NCI-H2196 (cell line): ENCODE measurements around the gene ZBTB48.

ENCODE experiments used
- DNase-seq: peaks from one replicate; lab custom pipeline; 2025; ENCODE audit not compliant: unreplicated experiment; lab: John Stamatoyannopoulos, UW

The ZBTB48 gene

DNA sequence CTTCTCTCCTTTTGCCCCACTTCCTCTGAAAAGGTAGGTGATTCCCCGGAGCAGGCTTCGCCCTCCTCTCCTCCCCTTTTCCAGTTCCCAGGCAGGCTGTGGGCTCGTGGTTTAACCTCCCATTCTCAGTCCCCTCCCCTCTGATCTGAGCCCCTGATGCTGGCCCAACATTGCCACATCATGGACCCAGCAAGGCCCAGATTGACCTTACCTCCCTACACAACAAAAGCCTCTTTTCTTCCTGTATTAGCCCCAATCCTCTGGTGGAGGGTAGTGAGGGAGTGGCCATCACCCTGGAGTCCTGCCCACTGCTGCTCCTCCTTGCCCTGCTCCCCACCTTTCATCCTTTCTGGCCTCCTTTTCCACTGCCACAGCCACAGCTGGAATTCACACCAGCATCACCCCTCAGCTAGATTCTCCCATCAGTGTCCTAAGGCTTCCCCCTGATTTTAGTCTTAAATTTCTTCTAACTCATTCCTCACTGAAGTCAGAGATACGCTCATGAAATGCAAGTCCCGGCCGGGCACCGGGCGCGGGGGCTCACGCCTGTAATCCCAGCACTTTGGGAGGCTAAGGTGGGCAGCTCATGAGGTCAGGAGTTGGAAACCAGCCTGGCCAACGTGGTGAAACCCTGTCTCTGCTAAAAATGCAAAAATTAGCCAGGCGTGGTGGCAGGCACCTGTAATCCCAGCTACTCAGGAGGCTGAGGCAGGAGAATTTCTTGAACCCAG, 7.0 kb upstream of the ZBTB48 start:
- DNase-seq, result no peak

GRCh38 chr1:6574025-6574620, 5.7 kb upstream of the ZBTB48 start:
- no peak for DNase-seq

DNA sequence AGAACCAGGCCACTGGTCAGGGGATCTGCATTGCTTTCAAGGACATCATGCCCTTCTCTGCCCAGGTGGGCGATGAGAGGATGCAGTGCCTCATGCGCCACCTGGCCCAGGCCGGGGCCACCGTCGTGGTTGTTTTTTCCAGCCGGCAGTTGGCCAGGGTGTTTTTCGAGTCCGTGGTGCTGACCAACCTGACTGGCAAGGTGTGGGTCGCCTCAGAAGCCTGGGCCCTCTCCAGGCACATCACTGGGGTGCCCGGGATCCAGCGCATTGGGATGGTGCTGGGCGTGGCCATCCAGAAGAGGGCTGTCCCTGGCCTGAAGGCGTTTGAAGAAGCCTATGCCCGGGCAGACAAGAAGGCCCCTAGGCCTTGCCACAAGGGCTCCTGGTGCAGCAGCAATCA, 5.0 kb upstream of the ZBTB48 start:
- DNase-seq, result no peak

DNA sequence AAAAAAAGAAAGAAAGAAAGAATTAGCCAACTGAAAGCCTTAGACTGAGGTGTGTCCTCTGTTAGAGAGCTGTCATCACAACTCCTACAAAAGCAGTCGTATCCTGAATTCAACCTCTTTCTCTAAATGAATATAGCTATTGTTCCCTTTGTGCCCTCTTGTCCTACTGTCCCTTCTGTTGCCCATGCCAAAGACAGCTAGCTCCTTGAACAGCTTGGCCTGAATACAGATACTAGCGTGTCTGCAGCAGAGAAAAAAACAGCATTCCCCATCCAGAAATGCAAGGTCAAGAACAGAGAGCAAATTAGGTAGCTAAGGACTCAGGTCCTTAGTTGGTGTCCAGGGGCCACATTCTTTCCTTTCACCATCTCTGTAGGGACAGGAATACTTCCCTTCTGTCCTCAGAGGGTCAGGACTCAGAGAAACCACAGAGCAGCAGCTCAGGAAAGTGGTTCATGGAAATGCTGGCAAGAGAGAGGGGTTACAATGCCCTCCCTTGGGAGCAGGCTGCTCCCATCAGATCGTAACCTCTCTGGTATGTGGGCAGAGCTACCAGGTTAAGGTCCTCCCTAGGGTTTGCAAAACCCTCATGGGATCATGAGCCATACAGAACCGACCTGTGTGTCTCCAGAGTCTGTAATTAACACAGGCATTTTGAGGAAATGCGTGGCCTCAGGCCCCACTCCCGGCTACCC, 1.8 kb upstream of the ZBTB48 start:
- DNase-seq, result no peak

DNA sequence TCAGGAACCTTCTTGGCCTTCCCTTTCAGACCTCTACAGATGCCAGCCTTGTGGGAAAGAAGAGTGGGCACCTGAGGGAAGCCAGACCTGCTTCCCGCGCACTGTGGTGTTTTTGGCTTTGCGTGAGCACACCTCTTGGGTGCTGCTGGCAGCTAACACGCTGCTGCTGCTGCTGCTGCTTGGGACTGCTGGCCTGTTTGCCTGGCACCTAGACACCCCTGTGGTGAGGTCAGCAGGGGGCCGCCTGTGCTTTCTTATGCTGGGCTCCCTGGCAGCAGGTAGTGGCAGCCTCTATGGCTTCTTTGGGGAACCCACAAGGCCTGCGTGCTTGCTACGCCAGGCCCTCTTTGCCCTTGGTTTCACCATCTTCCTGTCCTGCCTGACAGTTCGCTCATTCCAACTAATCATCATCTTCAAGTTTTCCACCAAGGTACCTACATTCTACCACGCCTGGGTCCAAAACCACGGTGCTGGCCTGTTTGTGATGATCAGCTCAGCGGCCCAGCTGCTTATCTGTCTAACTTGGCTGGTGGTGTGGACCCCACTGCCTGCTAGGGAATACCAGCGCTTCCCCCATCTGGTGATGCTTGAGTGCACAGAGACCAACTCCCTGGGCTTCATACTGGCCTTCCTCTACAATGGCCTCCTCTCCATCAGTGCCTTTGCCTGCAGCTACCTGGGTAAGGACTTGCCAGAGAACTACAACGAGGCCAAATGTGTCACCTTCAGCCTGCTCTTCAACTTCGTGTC, 995 bp upstream of the ZBTB48 start:
- DNase-seq, result no peak

GRCh38 chr1:6580119-6580592, 362 bp downstream of the ZBTB48 start:
- DNase-seq, result no peak

GRCh38 chr1:6580593-6581409, 1.0 kb downstream of the ZBTB48 start:
- no peak for DNase-seq

GRCh38 chr1:6581561-6582305, 1.9 kb downstream of the ZBTB48 start:
- peak; percentile 48 for DNase-seq

- no peak for DNase-seq
Observed at GRCh38 chr1:6582370-6582769, 2.6 kb downstream of the ZBTB48 start.

GRCh38 chr1:6584126-6585080, 4.6 kb downstream of the ZBTB48 start:
- DNase-seq, result no peak

GRCh38 chr1:6585081-6585722, 5.4 kb downstream of the ZBTB48 start:
- DNase-seq, result no peak

GRCh38 chr1:6585841-6586240, 6.0 kb downstream of the ZBTB48 start:
- no peak for DNase-seq

DNA sequence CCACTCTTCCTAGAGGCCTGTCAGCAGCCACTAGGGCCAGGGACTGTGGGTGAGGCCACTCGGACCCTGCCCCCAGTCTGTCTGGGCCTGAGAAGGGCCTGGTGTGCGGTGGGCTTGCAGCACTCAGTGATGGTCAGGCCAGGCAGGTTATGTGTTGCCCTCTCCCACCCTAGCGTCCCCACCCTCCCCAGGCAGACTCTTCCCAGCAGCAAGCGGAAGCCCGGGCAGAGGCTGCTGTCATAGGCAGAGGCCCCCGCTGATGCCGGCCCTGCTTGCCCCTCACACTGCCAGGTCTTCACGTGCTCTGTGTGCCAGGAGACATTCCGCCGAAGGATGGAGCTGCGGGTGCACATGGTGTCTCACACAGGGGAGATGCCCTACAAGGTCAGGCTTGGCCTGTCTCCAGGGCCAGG, 6.6 kb downstream of the ZBTB48 start:
- DNase-seq, result no peak

GRCh38 chr1:6587261-6588005, 7.6 kb downstream of the ZBTB48 start:
- DNase-seq, result peak; percentile 86

DNA sequence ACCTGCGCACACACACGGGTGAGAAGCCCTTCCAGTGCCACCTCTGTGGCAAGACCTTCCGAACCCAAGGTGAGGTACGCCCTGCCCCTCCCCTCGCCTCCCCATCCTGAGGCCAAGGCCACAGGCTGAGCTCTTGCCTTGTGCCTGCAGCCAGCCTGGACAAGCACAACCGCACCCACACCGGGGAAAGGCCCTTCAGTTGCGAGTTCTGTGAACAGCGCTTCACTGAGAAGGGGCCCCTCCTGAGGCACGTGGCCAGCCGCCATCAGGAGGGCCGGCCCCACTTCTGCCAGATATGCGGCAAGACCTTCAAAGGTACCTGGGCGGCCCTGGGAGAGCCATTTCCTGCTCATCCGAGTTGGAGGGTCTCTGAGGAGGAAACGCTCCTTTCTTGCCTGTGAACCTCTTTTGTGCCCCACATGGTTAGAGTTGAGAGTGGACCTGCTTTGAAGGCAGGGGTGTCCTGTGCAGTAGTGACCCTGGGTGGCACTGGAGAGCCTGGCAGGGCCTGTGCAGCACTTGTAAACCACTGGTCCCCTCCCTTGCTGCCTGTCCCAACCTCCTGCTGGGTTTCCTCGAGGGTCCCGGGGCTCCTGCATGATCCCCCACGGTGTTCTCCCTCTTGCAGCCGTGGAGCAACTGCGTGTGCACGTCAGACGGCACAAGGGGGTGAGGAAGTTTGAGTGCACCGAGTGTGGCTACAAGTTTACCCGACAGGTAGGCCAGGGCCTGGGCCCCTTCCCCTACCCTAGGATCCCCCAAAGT, 8.5 kb downstream of the ZBTB48 start:
- no peak for DNase-seq

GRCh38 chr1:6588893-6589520, 9.2 kb downstream of the ZBTB48 start:
- no peak for DNase-seq
